K562 (cell line): ENCODE measurements around the gene LRRC25. TPM values are rescaled to one million over a fixed set of nuclear protein-coding genes. Genes with fewer than 3 reads are reported as not detected.
A peak's percentile ranks its signal among the peaks of the same experiment; 100 is the strongest.

Source experiments
- ARNT ChIP-seq, 2 experiments: fragments of 450-650 bp; IDR thresholded peaks; 2 replicates each; pipeline ENCODE4 v1.6.1; 2016; ENCODE audit warnings: mild to moderate bottlenecking in 1 of 2
- DPF2 ChIP-seq: fragments of 450-650 bp; IDR thresholded peaks from 2 replicates; pipeline ENCODE4 v1.6.1; 2016
- ESRRA ChIP-seq: fragments of 450-650 bp; IDR thresholded peaks from 2 replicates; pipeline ENCODE4 v1.6.1; 2014; ENCODE audit warnings: low read depth, mild to moderate bottlenecking, moderate library complexity, borderline replicate concordance
- ETV5 ChIP-seq: sonication (generic); formaldehyde crosslinking; IDR thresholded peaks from 2 replicates; pipeline ENCODE4 v1.4.0; 2020; ENCODE audit warnings: low read depth, mild to moderate bottlenecking, missing genetic modification reagents
- FIP1L1 ChIP-seq: fragments of 200-400 bp; formaldehyde crosslinking; IDR thresholded peaks from 2 replicates; pipeline ENCODE4 v1.6.1; 2018; ENCODE audit warnings: mild to moderate bottlenecking, low read depth, low read length; ENCODE audit not compliant: poor library complexity, severe bottlenecking
- FOXJ2 ChIP-seq: fragments of 200-800 bp; sonication (Bioruptor generic); IDR thresholded peaks from 2 replicates; pipeline ENCODE4 v1.6.1; 2016; ENCODE audit warnings: missing genetic modification characterization, missing compliant biosample characterization
- GATAD2B ChIP-seq: fragments of 450-650 bp; IDR thresholded peaks from 2 replicates; pipeline ENCODE4 v1.6.1; 2017; ENCODE audit warnings: mild to moderate bottlenecking, borderline replicate concordance
- HMGN3 ChIP-seq: IDR thresholded peaks from 2 replicates; pipeline ENCODE4 v1.6.1; 2011; ENCODE audit warnings: borderline replicate concordance, low read depth, mild to moderate bottlenecking, mixed read lengths, low read length; ENCODE audit not compliant: insufficient read length; ENCODE audit errors: extremely low read depth
- KDM2B ChIP-seq: fragments of 250-450 bp; sonication (Bioruptor Pico); IDR thresholded peaks from 2 replicates; pipeline ENCODE4 v1.8.0; 2021; ENCODE audit warnings: mild to moderate bottlenecking, moderate library complexity
- KLF16 ChIP-seq: IDR thresholded peaks from 2 replicates; pipeline ENCODE4 v1.6.1; 2016; ENCODE audit warnings: antibody characterized with exemption
- NCOR1 ChIP-seq: fragments of 450-650 bp; IDR thresholded peaks from 2 replicates; pipeline ENCODE4 v1.6.1; 2016; ENCODE audit warnings: mild to moderate bottlenecking, moderate library complexity
- NFIC ChIP-seq: fragments of 450-650 bp; IDR thresholded peaks from 2 replicates; pipeline ENCODE4 v1.6.1; 2017; ENCODE audit warnings: mild to moderate bottlenecking, inconsistent platforms
- PML ChIP-seq: IDR thresholded peaks from 2 replicates; pipeline ENCODE4 v1.6.1; 2012; ENCODE audit warnings: low read length, inconsistent platforms
- SMAD2 ChIP-seq: fragments of 150-350 bp; IDR thresholded peaks from 2 replicates; pipeline ENCODE4 v1.6.1; 2014; ENCODE audit warnings: low read depth, mild to moderate bottlenecking, low read length
- ZBTB8A ChIP-seq: fragments of 450-650 bp; IDR thresholded peaks from 2 replicates; pipeline ENCODE4 v1.6.1; 2018; ENCODE audit warnings: mild to moderate bottlenecking, moderate library complexity; ENCODE audit not compliant: partially characterized antibody
- ZNF24 ChIP-seq: fragments of 450-650 bp; IDR thresholded peaks from 2 replicates; pipeline ENCODE4 v1.6.1; 2016
- ZNF57 ChIP-seq: fragments of 450-650 bp; formaldehyde crosslinking; IDR thresholded peaks from 2 replicates; pipeline ENCODE4 v1.4.0; 2020; ENCODE audit warnings: mild to moderate bottlenecking, moderate library complexity
- ZNF583 ChIP-seq: fragments of 250-450 bp; sonication (Bioruptor Pico); IDR thresholded peaks from 2 replicates; pipeline ENCODE4 v1.4.0; 2020
- polyA plus RNA-seq, 8 experiments: library from polyadenylated mRNA; depleted of rRNA in 4 of 8; stranded (reverse) in 5 of 8; unstranded in 3 of 8; fragments of >200 nt; fragmentation: Nextera tagmentation in 2 of 8; fragmentation: Illumina TruSeq in 1 of 8; extraction: Ambion mirVana in 2 of 8; extraction: Trizol in 1 of 8; gene quantifications; 2 replicates each; pipeline versions ENCODE4 v1.2.1 to v1.2.3, GENCODE V29; 2011 to 2014; ENCODE audit warnings: inconsistent platforms in 1 of 8, missing spikeins in 1 of 8
- total RNA-seq, 7 experiments: library from RNA; depleted of rRNA in 6 of 7; stranded (reverse); fragments of >200 nt in 6 of 7; fragmentation: Illumina TruSeq in 2 of 7; extraction: Trizol in 2 of 7; gene quantifications; 2 replicates each; pipeline versions ENCODE4 v1.2.1 to v1.2.3, GENCODE V29; 2011 to 2021; ENCODE audit warnings: low replicate concordance in 1 of 7
- TF ChIP-seq, protein P1 (sequence below): fragments of 450-650 bp; IDR thresholded peaks from 2 replicates; pipeline ENCODE4 v1.6.1; 2016; ENCODE audit warnings: borderline replicate concordance
- TF ChIP-seq, protein P2 (sequence below): sonication (generic); formaldehyde crosslinking; IDR thresholded peaks from 2 replicates; pipeline ENCODE4 v1.8.0; 2022; ENCODE audit warnings: mild to moderate bottlenecking, missing genetic modification reagents, borderline replicate concordance
- TF ChIP-seq, protein P3 (sequence below): sonication (generic); formaldehyde crosslinking; IDR thresholded peaks from 2 replicates; pipeline ENCODE4 v1.8.0; 2022; ENCODE audit warnings: mild to moderate bottlenecking, missing genetic modification reagents

Gene LRRC25
- total and polyA plus RNA-seq, 9 of the 15 experiments (the other 6 are each of a cell fraction or from before 2014, with no cell fraction given), result 0.07 to 0.36 (median 0.10) TPM; not detected in 3

DNA sequence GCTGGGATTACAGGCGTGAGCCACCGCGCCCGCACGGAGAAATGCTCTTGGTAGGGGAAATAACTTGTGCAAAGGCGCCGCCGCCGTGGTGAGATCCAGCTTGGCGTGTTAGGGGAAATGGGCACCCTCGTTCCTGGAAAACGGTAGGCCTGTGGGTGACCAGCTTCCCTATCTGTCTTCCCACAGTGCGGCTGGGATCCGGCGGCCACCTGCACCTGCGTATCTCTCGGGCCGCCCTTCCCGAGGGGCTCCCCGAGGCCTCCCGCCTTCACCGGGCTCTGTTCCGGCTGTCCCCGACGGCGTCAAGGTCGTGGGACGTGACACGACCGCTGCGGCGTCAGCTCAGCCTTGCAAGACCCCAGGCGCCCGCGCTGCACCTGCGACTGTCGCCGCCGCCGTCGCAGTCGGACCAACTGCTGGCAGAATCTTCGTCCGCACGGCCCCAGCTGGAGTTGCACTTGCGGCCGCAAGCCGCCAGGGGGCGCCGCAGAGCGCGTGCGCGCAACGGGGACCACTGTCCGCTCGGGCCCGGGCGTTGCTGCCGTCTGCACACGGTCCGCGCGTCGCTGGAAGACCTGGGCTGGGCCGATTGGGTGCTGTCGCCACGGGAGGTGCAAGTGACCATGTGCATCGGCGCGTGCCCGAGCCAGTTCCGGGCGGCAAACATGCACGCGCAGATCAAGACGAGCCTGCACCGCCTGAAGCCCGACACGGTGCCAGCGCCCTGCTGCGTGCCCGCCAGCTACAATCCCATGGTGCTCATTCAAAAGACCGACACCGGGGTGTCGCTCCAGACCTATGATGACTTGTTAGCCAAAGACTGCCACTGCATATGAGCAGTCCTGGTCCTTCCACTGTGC lies 9.1 kb downstream of the LRRC25 start (continued):
- peak; percentile 98 for TF ChIP-seq HMGN3
- TF ChIP-seq ZNF583 (CRISPR knock-in tag), result peak; percentile 70; the same call in 1 of the 2 replicates
- TF ChIP-seq KDM2B, result 0 out of 2 replicates have a peak, but pooled peaks have one; percentile 8
- TF ChIP-seq, protein P1, sequence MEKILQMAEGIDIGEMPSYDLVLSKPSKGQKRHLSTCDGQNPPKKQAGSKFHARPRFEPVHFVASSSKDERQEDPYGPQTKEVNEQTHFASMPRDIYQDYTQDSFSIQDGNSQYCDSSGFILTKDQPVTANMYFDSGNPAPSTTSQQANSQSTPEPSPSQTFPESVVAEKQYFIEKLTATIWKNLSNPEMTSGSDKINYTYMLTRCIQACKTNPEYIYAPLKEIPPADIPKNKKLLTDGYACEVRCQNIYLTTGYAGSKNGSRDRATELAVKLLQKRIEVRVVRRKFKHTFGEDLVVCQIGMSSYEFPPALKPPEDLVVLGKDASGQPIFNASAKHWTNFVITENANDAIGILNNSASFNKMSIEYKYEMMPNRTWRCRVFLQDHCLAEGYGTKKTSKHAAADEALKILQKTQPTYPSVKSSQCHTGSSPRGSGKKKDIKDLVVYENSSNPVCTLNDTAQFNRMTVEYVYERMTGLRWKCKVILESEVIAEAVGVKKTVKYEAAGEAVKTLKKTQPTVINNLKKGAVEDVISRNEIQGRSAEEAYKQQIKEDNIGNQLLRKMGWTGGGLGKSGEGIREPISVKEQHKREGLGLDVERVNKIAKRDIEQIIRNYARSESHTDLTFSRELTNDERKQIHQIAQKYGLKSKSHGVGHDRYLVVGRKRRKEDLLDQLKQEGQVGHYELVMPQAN, result peak; percentile 37; the same call in 1 of the 2 replicates
- peak; percentile 50; the same call in 1 of the 2 replicates for TF ChIP-seq NFIC
- TF ChIP-seq ARNT (IDR thresholded peaks at IDR 0.05), result no peak
- TF ChIP-seq PML, result peak; percentile 47; the same call in 1 of the 2 replicates
- TF ChIP-seq, protein P2, sequence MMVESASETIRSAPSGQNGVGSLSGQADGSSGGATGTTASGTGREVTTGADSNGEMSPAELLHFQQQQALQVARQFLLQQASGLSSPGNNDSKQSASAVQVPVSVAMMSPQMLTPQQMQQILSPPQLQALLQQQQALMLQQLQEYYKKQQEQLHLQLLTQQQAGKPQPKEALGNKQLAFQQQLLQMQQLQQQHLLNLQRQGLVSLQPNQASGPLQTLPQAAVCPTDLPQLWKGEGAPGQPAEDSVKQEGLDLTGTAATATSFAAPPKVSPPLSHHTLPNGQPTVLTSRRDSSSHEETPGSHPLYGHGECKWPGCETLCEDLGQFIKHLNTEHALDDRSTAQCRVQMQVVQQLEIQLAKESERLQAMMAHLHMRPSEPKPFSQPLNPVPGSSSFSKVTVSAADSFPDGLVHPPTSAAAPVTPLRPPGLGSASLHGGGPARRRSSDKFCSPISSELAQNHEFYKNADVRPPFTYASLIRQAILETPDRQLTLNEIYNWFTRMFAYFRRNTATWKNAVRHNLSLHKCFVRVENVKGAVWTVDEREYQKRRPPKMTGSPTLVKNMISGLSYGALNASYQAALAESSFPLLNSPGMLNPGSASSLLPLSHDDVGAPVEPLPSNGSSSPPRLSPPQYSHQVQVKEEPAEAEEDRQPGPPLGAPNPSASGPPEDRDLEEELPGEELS (CRISPR knock-in tag), result peak; percentile 95
- TF ChIP-seq SMAD2, result no peak
- TF ChIP-seq FOXJ2 (tag), result no peak
- TF ChIP-seq NCOR1, result peak; percentile 63
- 0 out of 2 replicates have a peak, but pooled peaks have one; percentile 58 for TF ChIP-seq KLF16
- TF ChIP-seq ZNF57 (CRISPR knock-in tag), result peak; percentile 75; the same call in 1 of the 2 replicates
- TF ChIP-seq ESRRA, result peak; percentile 82
- TF ChIP-seq, protein P3, sequence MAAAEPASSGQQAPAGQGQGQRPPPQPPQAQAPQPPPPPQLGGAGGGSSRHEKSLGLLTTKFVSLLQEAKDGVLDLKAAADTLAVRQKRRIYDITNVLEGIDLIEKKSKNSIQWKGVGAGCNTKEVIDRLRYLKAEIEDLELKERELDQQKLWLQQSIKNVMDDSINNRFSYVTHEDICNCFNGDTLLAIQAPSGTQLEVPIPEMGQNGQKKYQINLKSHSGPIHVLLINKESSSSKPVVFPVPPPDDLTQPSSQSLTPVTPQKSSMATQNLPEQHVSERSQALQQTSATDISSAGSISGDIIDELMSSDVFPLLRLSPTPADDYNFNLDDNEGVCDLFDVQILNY (CRISPR knock-in tag), result peak; percentile 95; the same call in 1 of the 2 replicates
- TF ChIP-seq DPF2, result no peak
- TF ChIP-seq ZBTB8A, result no peak
- TF ChIP-seq ZNF24, result peak; percentile 56; the same call in 1 of the 2 replicates
- TF ChIP-seq GATAD2B, result 0 out of 2 replicates have a peak, but pooled peaks have one; percentile 43
- TF ChIP-seq FIP1L1, result peak; percentile 99
- peak; percentile 80 for TF ChIP-seq ETV5 (CRISPR knock-in tag)
